Stimulated activated CD8-positive, alpha-beta memory T cell treated with anti-CD3 and anti-CD28 coated beads, Interleukin-15, amount 100 ng/mL, for 4 hours (primary cell): ENCODE data around the gene PRR13.
"Not testable (repeated sequence)": the region's sequence is repeated elsewhere in the genome, so short reads cannot be mapped to it uniquely, and the experiment has no call there.

Experiments
- DNase-seq, 2 donors: peaks; one replicate each; pipeline ENCODE4 v3.0.0-alpha.2; 2020; ENCODE audit warnings: low read depth in 2 of 2

Gene PRR13

GRCh38 chr12:53468282-53468681, 26.7 kb downstream of the PRR13 start:
- no peak for DNase-seq

- DNase-seq = no peak
Measured at GRCh38 chr12:53472056-53472582, 30.6 kb downstream of the PRR13 start.

- DNase-seq = no peak
Measured at GRCh38 chr12:53474077-53474476, 32.5 kb downstream of the PRR13 start.

- DNase-seq = no peak
Measured at GRCh38 chr12:53474819-53475218, 33.3 kb downstream of the PRR13 start.

GRCh38 chr12:53476769-53477209, 35.3 kb downstream of the PRR13 start:
- DNase-seq = no peak

GRCh38 chr12:53478865-53479264, 37.3 kb downstream of the PRR13 start:
- no peak for DNase-seq

GRCh38 chr12:53479331-53479730, 37.8 kb downstream of the PRR13 start:
- no peak for DNase-seq

GRCh38 chr12:53480491-53481442, 39.2 kb downstream of the PRR13 start:
- DNase-seq = no peak

- DNase-seq = not testable (repeated sequence)
Measured at GRCh38 chr12:53481458-53481857, 39.9 kb downstream of the PRR13 start.

GRCh38 chr12:53481939-53482586, 40.5 kb downstream of the PRR13 start:
- no peak for DNase-seq

GRCh38 chr12:53482626-53483168, 41.2 kb downstream of the PRR13 start:
- DNase-seq = no peak

- no peak for DNase-seq
Measured at GRCh38 chr12:53483225-53483978, 41.9 kb downstream of the PRR13 start.

GRCh38 chr12:53483979-53484377, 42.4 kb downstream of the PRR13 start:
- no peak for DNase-seq

- DNase-seq = no peak
Measured at GRCh38 chr12:53484686-53485575, 43.4 kb downstream of the PRR13 start.

GRCh38 chr12:53485955-53486735, 44.6 kb downstream of the PRR13 start:
- DNase-seq = no peak

- DNase-seq = no peak
Measured at GRCh38 chr12:53486736-53487487, 45.4 kb downstream of the PRR13 start.

- DNase-seq = no peak
Measured at GRCh38 chr12:53489242-53489864, 47.8 kb downstream of the PRR13 start.

- no peak for DNase-seq
Measured at GRCh38 chr12:53492188-53492587, 50.7 kb downstream of the PRR13 start.
